IMR-90 (cell line): ENCODE measurements around the gene ZNF708. TPM values are rescaled to one million over a fixed set of nuclear protein-coding genes. Genes with fewer than 3 reads are reported as not detected.

Experiments used
- ATAC-seq: fragments of 200-7000 bp; cut with Tn5 transposase; 2 replicates; pipeline ENCODE4 v1.9.1; 2020; ENCODE audit warnings: low read depth, mild to moderate bottlenecking, moderate library complexity
- BruUV-seq: library from RNA; stranded (reverse); fragments of 400-500 nt; replicated peaks from 2 replicates; lab custom pipeline; 2021; lab: Mats Ljungman, UMichigan
- CTCF ChIA-PET: fragments of 300-600 bp; formaldehyde crosslinking; extraction: SDS; loops from one replicate; lab custom pipeline; 2021; ENCODE audit warnings: antibody characterized with exemption; lab: Yijun Ruan, JAX
- POLR2A ChIA-PET: fragments of 300-600 bp; sonication (Branson Sonifier 250); formaldehyde crosslinking; loops from one replicate; lab custom pipeline; 2022; ENCODE audit warnings: antibody characterized with exemption; ENCODE audit not compliant: unreplicated experiment; lab: Charles Lee
- DNase-seq: peaks from one replicate; pipeline ENCODE4 v3.0.0; 2013
- H2AFZ ChIP-seq: replicated peaks from 2 replicates; pipeline ENCODE3; 2013; ENCODE audit warnings: low read length, mild to moderate bottlenecking; ENCODE audit not compliant: poor library complexity
- H2AK5ac ChIP-seq: 2 replicates; pipeline ENCODE4 v1.6.1; 2013; ENCODE audit warnings: low read depth, low read length, inconsistent platforms
- H2AK9ac ChIP-seq: replicated peaks from 2 replicates; pipeline ENCODE3; 2013; ENCODE audit warnings: mild to moderate bottlenecking, low read depth, low read length, moderate library complexity; ENCODE audit not compliant: poor library complexity
- H2BK120ac ChIP-seq: 2 replicates; pipeline ENCODE4 v1.6.1; 2013; ENCODE audit warnings: low read depth, low read length, inconsistent platforms
- H2BK15ac ChIP-seq: 3 replicates; pipeline ENCODE4 v1.6.1; 2013; ENCODE audit warnings: low read depth, low read length, inconsistent platforms
- H2BK20ac ChIP-seq: 2 replicates; pipeline ENCODE4 v1.6.1; 2013; ENCODE audit warnings: low read depth, mild to moderate bottlenecking, inconsistent platforms, low read length, moderate library complexity
- H2BK5ac ChIP-seq: 2 replicates; pipeline ENCODE4 v1.6.1; 2013; ENCODE audit warnings: mild to moderate bottlenecking, low read depth, low read length, inconsistent platforms; ENCODE audit not compliant: poor library complexity, severe bottlenecking
- H3K14ac ChIP-seq: replicated peaks from 2 replicates; pipeline ENCODE4 v1.6.1; 2013; ENCODE audit warnings: low read depth, low read length, inconsistent platforms
- H3K18ac ChIP-seq: 2 replicates; pipeline ENCODE4 v1.6.1; 2013; ENCODE audit warnings: low read depth, low read length, control low read depth
- H3K23ac ChIP-seq: 2 replicates; pipeline ENCODE4 v1.6.1; 2013; ENCODE audit warnings: low read depth, low read length, inconsistent platforms
- H3K27ac ChIP-seq: 2 replicates; pipeline ENCODE4 v1.5.1; 2013; ENCODE audit warnings: mild to moderate bottlenecking, control low read depth, low read length; ENCODE audit not compliant: insufficient read depth
- H3K27me3 ChIP-seq: 2 replicates; pipeline ENCODE4 v1.6.1; 2013; ENCODE audit warnings: low read length; ENCODE audit not compliant: control insufficient read depth, insufficient read depth
- H3K36me3 ChIP-seq: 2 replicates; pipeline ENCODE4 v1.6.1; 2013; ENCODE audit warnings: low read length, mixed read lengths; ENCODE audit not compliant: control insufficient read depth, insufficient read depth
- H3K4ac ChIP-seq: 2 replicates; pipeline ENCODE4 v1.6.1; 2013; ENCODE audit warnings: low read depth, low read length, inconsistent platforms
- H3K4me1 ChIP-seq: 2 replicates; pipeline ENCODE4 v1.6.1; 2013; ENCODE audit warnings: low read length, mixed read lengths; ENCODE audit not compliant: control insufficient read depth, insufficient read depth
- H3K4me2 ChIP-seq: 2 replicates; pipeline ENCODE4 v1.6.1; 2013; ENCODE audit warnings: low read depth, mild to moderate bottlenecking, control low read depth, low read length, moderate library complexity
- H3K4me3 ChIP-seq: 2 replicates; pipeline ENCODE4 v1.5.1; 2013; ENCODE audit warnings: low read depth, mild to moderate bottlenecking, control low read depth, low read length, moderate library complexity; ENCODE audit not compliant: insufficient read depth
- H3K56ac ChIP-seq: 2 replicates; pipeline ENCODE4 v1.6.1; 2013; ENCODE audit warnings: low read length, inconsistent platforms; ENCODE audit not compliant: insufficient read depth; ENCODE audit errors: extremely low read depth
- H3K79me1 ChIP-seq, 2 experiments: 2 replicates each; pipeline ENCODE4 v1.6.1; 2013; ENCODE audit warnings: low read length in 2 of 2, inconsistent platforms in 1 of 2, low read depth in 1 of 2
- H3K9ac ChIP-seq: 2 replicates; pipeline ENCODE4 v1.6.1; 2013; ENCODE audit warnings: low read depth, low read length, control low read depth
- H3K9me1 ChIP-seq: 2 replicates; pipeline ENCODE4 v1.6.1; 2013; ENCODE audit warnings: low read length, inconsistent platforms; ENCODE audit not compliant: insufficient read depth
- H3K9me3 ChIP-seq: 2 replicates; pipeline ENCODE4 v1.6.1; 2013; ENCODE audit warnings: low read length; ENCODE audit not compliant: control insufficient read depth, insufficient read depth
- H4K20me1 ChIP-seq: 2 replicates; pipeline ENCODE4 v1.6.1; 2013; ENCODE audit warnings: low read length, inconsistent platforms; ENCODE audit not compliant: insufficient read depth
- H4K5ac ChIP-seq: 2 replicates; pipeline ENCODE4 v1.6.1; 2013; ENCODE audit warnings: mild to moderate bottlenecking, low read depth, low read length, control low read depth
- H4K8ac ChIP-seq, 2 experiments: 2 replicates each; pipeline ENCODE4 v1.6.1; 2013; ENCODE audit warnings: low read depth in 2 of 2, low read length in 2 of 2, control low read depth in 1 of 2, inconsistent platforms in 1 of 2
- H4K91ac ChIP-seq: 2 replicates; pipeline ENCODE4 v1.6.1; 2013; ENCODE audit warnings: low read depth, low read length, inconsistent platforms; ENCODE audit not compliant: insufficient read depth
- BHLHE40 ChIP-seq: fragments of 150-350 bp; IDR thresholded peaks from 2 replicates; pipeline ENCODE4 v1.6.1; 2016; ENCODE audit warnings: mild to moderate bottlenecking, low read depth, low read length
- CHD1 ChIP-seq: IDR thresholded peaks from 2 replicates; pipeline ENCODE4 v1.6.1; 2012; ENCODE audit warnings: low read depth, low read length, improper control_type of control experiment
- CTCF ChIP-seq: conservative IDR thresholded peaks from 2 replicates; pipeline ENCODE4 v1.5.1; 2012; ENCODE audit warnings: mild to moderate bottlenecking, low read depth, low read length, improper control_type of control experiment
- ELK1 ChIP-seq: fragments of 150-350 bp; IDR thresholded peaks from 2 replicates; pipeline ENCODE4 v1.6.1; 2016; ENCODE audit warnings: low read depth, mild to moderate bottlenecking, low read length, moderate library complexity, borderline replicate concordance
- MAFK ChIP-seq: IDR thresholded peaks from 2 replicates; pipeline ENCODE4 v1.6.1; 2012; ENCODE audit warnings: low read depth, low read length, improper control_type of control experiment
- MAZ ChIP-seq: IDR thresholded peaks from 2 replicates; pipeline ENCODE4 v1.6.1; 2012; ENCODE audit warnings: low read depth, mild to moderate bottlenecking, low read length, improper control_type of control experiment, moderate library complexity, borderline replicate concordance
- NFE2L2 ChIP-seq: fragments of 150-350 bp; IDR thresholded peaks from 2 replicates; pipeline ENCODE4 v1.6.1; 2016; ENCODE audit warnings: low read depth, mild to moderate bottlenecking, low read length
- RAD21 ChIP-seq: IDR thresholded peaks from 2 replicates; pipeline ENCODE4 v1.6.1; 2012; ENCODE audit warnings: low read length, improper control_type of control experiment
- RCOR1 ChIP-seq: IDR thresholded peaks from 2 replicates; pipeline ENCODE4 v1.6.1; 2012; ENCODE audit warnings: mild to moderate bottlenecking, low read length, improper control_type of control experiment; ENCODE audit not compliant: insufficient replicate concordance
- RFX5 ChIP-seq: IDR thresholded peaks from 2 replicates; pipeline ENCODE4 v1.8.0; 2012; ENCODE audit warnings: low read depth, mild to moderate bottlenecking, low read length, moderate library complexity
- SMC3 ChIP-seq: fragments of 150-350 bp; IDR thresholded peaks from 2 replicates; pipeline ENCODE4 v1.6.1; 2016; ENCODE audit warnings: low read depth, mild to moderate bottlenecking, antibody characterized with exemption, low read length, moderate library complexity
- WGBS, 2 experiments: methylation state at CpG; one replicate each; pipeline versions ENCODE4 v1.1.5 to v1.1.7; 2013; ENCODE audit warnings: missing lambda C conversion rate in 2 of 2; ENCODE audit not compliant: insufficient read length in 1 of 2; ENCODE audit errors: extremely low coverage in 2 of 2; 5-methylcytosine and 5-hydroxymethylcytosine counted together
- dilution Hi-C: fragments of 300-500 bp; cut with HindIII; formaldehyde crosslinking; loops from one replicate; pipeline ENCODE4 v1.14.3; 2018; ENCODE audit warnings: low sequenced_read_pairs; ENCODE audit not compliant: unreplicated experiment
- in situ Hi-C: fragments of 300-500 bp; cut with MboI; formaldehyde crosslinking; loops from 3 replicates; pipeline ENCODE4 v1.14.3; 2019; ENCODE audit warnings: low sequenced_read_pairs, inconsistent platforms, mixed read lengths
- intact Hi-C: fragments of 100-400 bp; cut with micrococcal nuclease; formaldehyde crosslinking; loops from 2 replicates; pipeline ENCODE4 v1.10.0; 2022
- polyA plus RNA-seq, 3 experiments: library from polyadenylated mRNA; depleted of rRNA; stranded (reverse); fragments of >200 nt; gene quantifications; 2 replicates each; pipeline ENCODE4 v1.2.3, GENCODE V29; 2012; ENCODE audit warnings: low replicate concordance in 1 of 3
- total RNA-seq: library from RNA; depleted of rRNA; stranded (reverse); fragments of >200 nt; gene quantifications from 2 replicates; pipeline ENCODE4 v1.2.3, GENCODE V29; 2012

ZNF708 gene
- total and polyA plus RNA-seq, 2 of the 4 experiments (the other 2 are of a cell fraction): 1.7 to 4.7 TPM

- BruUV-seq: no TSS peak
Measured at GRCh38 chr19:21323000-21323399, 6.2 kb downstream of the ZNF708 start.

More at GRCh38 chr19:21323000-21323399, 6.2 kb downstream of the ZNF708 start:
- Histone ChIP-seq H3K23ac (no peak overlapping the region), H2AK9ac (no peak overlapping the region), H3K27me3 (no peaks in the 10 kb centered on the region), H3K14ac (no peak overlapping the region), H2BK15ac (no peak overlapping the region), H4K8ac (no peak overlapping the region), H3K9me3 (peaks cover 3% of the 10 kb centered on the region; the same call in 1 of the 2 replicates), H3K36me3 (peaks cover 12% of the 10 kb centered on the region), H4K20me1 (no peaks in the 10 kb centered on the region; the same call in 1 of the 2 replicates), H2BK5ac (no peak overlapping the region), H3K56ac (no peak overlapping the region), H2AFZ (no peak overlapping the region), H3K79me1 (peaks cover 4 to 5% of the 10 kb centered on the region in 2 experiments; a peak in 3 of 4 replicates), H2BK120ac (no peak overlapping the region), H3K4me1 (peaks cover 2% of the 10 kb centered on the region; the same call in 1 of the 2 replicates), H4K5ac (no peak overlapping the region), H3K27ac (no peak overlapping the region), H3K4me3 (no peak overlapping the region), H3K18ac (no peak overlapping the region), H2BK20ac (no peak overlapping the region), H2AK5ac (no peak overlapping the region), H3K4me2 (no peak overlapping the region), H3K9ac (no peak overlapping the region), H4K91ac (no peak overlapping the region), H3K9me1 (no peaks in the 10 kb centered on the region), H3K4ac (no peak overlapping the region)
- in situ Hi-C loops: no loop called here
- CTCF ChIA-PET: interaction anchor here (0.6 kb wide), 1 partner anchor 371 kb away, joined by 4 read pairs; no protein-coding TSS in a partner anchor
- POLR2A ChIA-PET: no interaction called here
- intact Hi-C loops: no loop called here
- dilution Hi-C loops: no loop called here
- TF ChIP-seq RAD21 (no peak), ELK1 (no peak), RFX5 (no peak), SMC3 (no peak), BHLHE40 (no peak), MAZ (no peak), RCOR1 (no peak), CTCF (no peak), MAFK (no peak), NFE2L2 (no peak), CHD1 (no peak)
- no peak for ATAC-seq
- no peak for DNase-seq
- no CpG with 5 or more reads among the region's 2 CpGs for WGBS, 2 experiments
